AG04450 (cell line): ENCODE measurements around the gene KPNA6. TPM values are rescaled to one million over a fixed set of nuclear protein-coding genes. Genes with fewer than 3 reads are reported as not detected.
"Not testable (repeated sequence)": the region's sequence is repeated elsewhere in the genome, so short reads cannot be mapped to it uniquely, and the experiment has no call there.

Source experiments
- CTCF ChIA-PET: fragments of 300-600, 350-600 bp; formaldehyde crosslinking; extraction: SDS; loops from one replicate; lab custom pipeline; 2022; ENCODE audit warnings: antibody characterized with exemption, inconsistent platforms; lab: Charles Lee
- POLR2A ChIA-PET: fragments of 350-600 bp; formaldehyde crosslinking; extraction: SDS; loops from one replicate; lab custom pipeline; 2021; ENCODE audit warnings: antibody characterized with exemption, inconsistent platforms; lab: Yijun Ruan, JAX
- DNase-seq: peaks from one replicate; pipeline ENCODE4 v3.0.0-alpha.2; 2011; ENCODE audit warnings: low read depth, low spot score
- H3K27ac ChIP-seq: one replicate; pipeline ENCODE4 v1.5.1; 2012; ENCODE audit warnings: low read depth, low read length, control low read depth
- H3K27me3 ChIP-seq: one replicate; pipeline ENCODE4 v1.6.0; 2012; ENCODE audit warnings: low read length; ENCODE audit not compliant: control insufficient read depth, insufficient read depth
- H3K4me3 ChIP-seq: 2 replicates; pipeline ENCODE4 v1.5.1; 2011; ENCODE audit warnings: mild to moderate bottlenecking, low read depth, low read length, control low read depth
- H3K9me3 ChIP-seq: 2 replicates; pipeline ENCODE4 v1.5.1; 2012; ENCODE audit warnings: low read length; ENCODE audit not compliant: control insufficient read depth, insufficient read depth
- CTCF ChIP-seq: IDR thresholded peaks from 2 replicates; pipeline ENCODE4 v1.5.1; 2011; ENCODE audit warnings: low read depth, low read length, control low read depth, inconsistent platforms
- polyA minus RNA-seq: library from RNA; depleted of rRNA, polyadenylated mRNA; stranded (reverse); fragments of >200 nt; gene quantifications from 2 replicates; pipeline ENCODE4 v1.2.3, GENCODE V29; 2011; rRNA and poly(A)+ RNA removed
- polyA plus RNA-seq: library from polyadenylated mRNA; depleted of rRNA; stranded (reverse); fragments of >200 nt; gene quantifications from 2 replicates; pipeline ENCODE4 v1.2.3, GENCODE V29; 2011; rRNA removed

Gene KPNA6
- polyA plus RNA-seq (45.9 and 54.4 TPM in 2 replicates), polyA minus RNA-seq (60.1 and 62.1 TPM in 2 replicates)

GRCh38 chr1:32107742-32108661 is at the start of gene KPNA6:
Gene KPNA6, plus strand, starts transcription at chr1:32108056. Its CDS starts 75 bp downstream, at chr1:32108131.
- TF ChIP-seq CTCF = no peak
- ChIA-PET CTCF (interaction anchor here (0.7 to 4.1 kb wide), 9 partner anchors 10 to 194 kb away, joined by 3 to 20 read pairs (median 4); partner anchors contain the start of gene TMEM39B), POLR2A (interaction anchor here (0.6 to 2.5 kb wide), 11 partner anchors 8 to 258 kb away, joined by 3 to 19 read pairs (median 7); partner anchors contain the start of genes CCDC28B, MARCKSL1, TMEM39B and TXLNA)
- Histone ChIP-seq H3K4me3 (peak within 1 kb of the TSS; percentile 98), H3K27ac (peak within 1 kb of the TSS; percentile 89), H3K27me3 (no peaks in the 10 kb centered on the region), H3K9me3 (no peaks in the 10 kb centered on the region; the same call in 1 of the 2 replicates)
- DNase-seq = peak; percentile 92

- Histone ChIP-seq H3K9me3 (no peaks in the 10 kb centered on the region), H3K4me3 (no peak overlapping the region), H3K27ac (no peak overlapping the region), H3K27me3 (no peaks in the 10 kb centered on the region)
- POLR2A ChIA-PET = interaction anchor here (1.6 kb wide), 1 partner anchor 12 kb away, joined by 9 read pairs; the partner anchor contains the start of gene TMEM39B
- TF ChIP-seq CTCF = no peak
- DNase-seq = no peak
- CTCF ChIA-PET = interaction anchor here (1.4 kb wide), 1 partner anchor 13 kb away, joined by 4 read pairs; no protein-coding TSS in a partner anchor
Measured at GRCh38 chr1:32060914-32061313, 46.9 kb upstream of the KPNA6 start.

GRCh38 chr1:32062867-32063230 is 45.0 kb upstream of the KPNA6 start:
- H3K4me3 ChIP-seq = no peak overlapping the region
- no peaks in the 10 kb centered on the region for H3K9me3 ChIP-seq
- no peak for DNase-seq
- no peak for TF ChIP-seq CTCF
- ChIA-PET POLR2A (interaction anchor here (1.1 to 1.7 kb wide), 8 partner anchors 10 to 264 kb away, joined by 3 to 12 read pairs (median 6); partner anchors contain the start of genes KHDRBS1, PTP4A2 and TMEM39B), CTCF (interaction anchor here (0.6 to 2.3 kb wide), 26 partner anchors 9 to 298 kb away, joined by 3 to 12 read pairs (median 3); partner anchors contain the start of genes SPOCD1 and TMEM39B)
- H3K27ac ChIP-seq = peak overlapping the region; percentile 89
- no peaks in the 10 kb centered on the region for H3K27me3 ChIP-seq

GRCh38 chr1:32063261-32063681 is 44.6 kb upstream of the KPNA6 start:
- H3K4me3 ChIP-seq = no peak overlapping the region
- no peaks in the 10 kb centered on the region for H3K9me3 ChIP-seq
- POLR2A ChIA-PET = interaction anchor here (0.5 to 1.7 kb wide), 6 partner anchors 10 to 148 kb away, joined by 3 to 12 read pairs (median 4); partner anchors contain the start of genes PTP4A2 and TMEM39B
- H3K27ac ChIP-seq = peak overlapping the region; percentile 89
- DNase-seq = peak; percentile 38
- H3K27me3 ChIP-seq = no peaks in the 10 kb centered on the region
- CTCF ChIA-PET = interaction anchor here (0.6 to 2.3 kb wide), 26 partner anchors 9 to 298 kb away, joined by 3 to 12 read pairs (median 3); partner anchors contain the start of genes SPOCD1 and TMEM39B
- TF ChIP-seq CTCF = peak; percentile 67

GRCh38 chr1:32065613-32066488 is 42.0 kb upstream of the KPNA6 start:
- DNase-seq, H3K27me3 ChIP-seq, H3K4me3 ChIP-seq, H3K9me3 ChIP-seq, H3K27ac ChIP-seq: not testable (repeated sequence)
- ChIA-PET POLR2A (interaction anchor here (0.6 to 0.7 kb wide), 3 partner anchors 29 to 140 kb away, joined by 3 to 4 read pairs (median 3); no protein-coding TSS in a partner anchor), CTCF (interaction anchor here (0.6 kb wide), 1 partner anchor 277 kb away, joined by 4 read pairs; no protein-coding TSS in a partner anchor)
